PC-3 (cell line): Measurements from ENCODE around the gene GBE1. TPM values are rescaled to one million over a fixed set of nuclear protein-coding genes. Genes with fewer than 3 reads are reported as not detected.
A peak's percentile ranks its signal among the peaks of the same experiment; 100 is the strongest.

Experiments used
- ATAC-seq: fragments of 200-7000 bp; cut with Tn5 transposase; 2 replicates; pipeline ENCODE4 v1.9.1; 2020; ENCODE audit warnings: mild to moderate bottlenecking, moderate library complexity
- BruUV-seq: library from RNA; stranded (reverse); fragments of 400-500 nt; replicated peaks from 2 replicates; lab custom pipeline; 2021; lab: Mats Ljungman, UMichigan
- CTCF ChIA-PET: fragments of 300-600 bp; sonication (Branson Sonifier 250); formaldehyde crosslinking; loops from one replicate; lab custom pipeline; 2022; ENCODE audit warnings: antibody characterized with exemption; lab: Charles Lee
- POLR2A ChIA-PET: fragments of 300-600 bp; sonication (Branson Sonifier 250); formaldehyde crosslinking; loops from one replicate; lab custom pipeline; 2022; ENCODE audit warnings: antibody characterized with exemption; ENCODE audit not compliant: unreplicated experiment; lab: Charles Lee
- DNase-seq: peaks from one replicate; pipeline ENCODE4 v3.0.0-alpha.2; 2015
- H2AFZ ChIP-seq: fragments of 300-600 bp; sonication (generic); 2 replicates; pipeline ENCODE4 v1.6.0; 2016; ENCODE audit warnings: antibody characterized with exemption, low read length
- H3F3A ChIP-seq: fragments of 300-600 bp; sonication (generic); one replicate; pipeline ENCODE4 v1.6.0; 2017; ENCODE audit warnings: antibody characterized with exemption, low read length, control low read depth, mild to moderate bottlenecking; ENCODE audit not compliant: unreplicated experiment
- H3K27ac ChIP-seq: fragments of 300-600 bp; sonication (generic); 2 replicates; pipeline ENCODE4 v1.5.1; 2016; ENCODE audit warnings: mild to moderate bottlenecking, low read length
- H3K27me3 ChIP-seq: fragments of 300-600 bp; sonication (generic); 2 replicates; pipeline ENCODE4 v1.6.1; 2016; ENCODE audit warnings: low read length, mixed read lengths
- H3K36me3 ChIP-seq: fragments of 300-600 bp; sonication (generic); 2 replicates; pipeline ENCODE4 v1.6.1; 2016; ENCODE audit warnings: low read depth, mixed run types, low read length, mixed read lengths
- H3K4me1 ChIP-seq: fragments of 300-600 bp; sonication (generic); 2 replicates; pipeline ENCODE4 v1.5.1; 2016; ENCODE audit warnings: low read length; ENCODE audit not compliant: insufficient read depth
- H3K4me2 ChIP-seq: fragments of 300-600 bp; sonication (generic); 2 replicates; pipeline ENCODE4 v1.6.0; 2016; ENCODE audit warnings: low read length
- H3K4me3 ChIP-seq: fragments of 300-600 bp; sonication (generic); 2 replicates; pipeline ENCODE4 v1.5.1; 2016; ENCODE audit warnings: mild to moderate bottlenecking, low read length, mixed read lengths
- H3K79me2 ChIP-seq: fragments of 300-600 bp; sonication (generic); 2 replicates; pipeline ENCODE4 v1.6.1; 2017; ENCODE audit warnings: low read length, mixed read lengths
- H3K9ac ChIP-seq: fragments of 300-600 bp; sonication (generic); 2 replicates; pipeline ENCODE4 v1.6.0; 2016; ENCODE audit warnings: mild to moderate bottlenecking, low read length
- H3K9me2 ChIP-seq: fragments of 300-600 bp; sonication (generic); replicated peaks from 2 replicates; pipeline ENCODE4 v1.6.1; 2016; ENCODE audit warnings: mixed run types, low read length, mixed read lengths
- H3K9me3 ChIP-seq: fragments of 300-600 bp; sonication (generic); 2 replicates; pipeline ENCODE4 v1.6.1; 2016; ENCODE audit warnings: low read length, mixed read lengths
- H4K20me1 ChIP-seq: fragments of 300-600 bp; sonication (generic); 2 replicates; pipeline ENCODE4 v1.6.1; 2016; ENCODE audit warnings: low read length, mixed read lengths
- CTCF ChIP-seq: fragments of 300-600 bp; sonication (generic); conservative IDR thresholded peaks from 2 replicates; pipeline ENCODE4 v1.5.1; 2017; ENCODE audit warnings: antibody characterized with exemption, low read depth, mild to moderate bottlenecking, low read length
- EZH2 ChIP-seq: fragments of 300-600 bp; sonication (generic); IDR thresholded peaks from one replicate; pipeline ENCODE4 v1.6.1; 2017; ENCODE audit warnings: antibody characterized with exemption, mild to moderate bottlenecking, low read length; ENCODE audit not compliant: unreplicated experiment
- EZH2phosphoT487 ChIP-seq: fragments of 300-600 bp; sonication (generic); IDR thresholded peaks from 2 replicates; pipeline ENCODE4 v1.6.1; 2018; ENCODE audit warnings: mild to moderate bottlenecking, antibody characterized with exemption, low read length, borderline replicate concordance
- intact Hi-C: fragments of 100-400 bp; cut with micrococcal nuclease; formaldehyde crosslinking; loops from 2 replicates; pipeline ENCODE4 v1.9.0; 2023
- total RNA-seq: library from RNA; depleted of rRNA; stranded (reverse); fragments of >200 nt; gene quantifications from 2 replicates; pipeline ENCODE4 v1.2.3, GENCODE V29; 2014

Gene GBE1
- total RNA-seq, 1 experiment from 2014 or later = 57.7 TPM

DNA sequence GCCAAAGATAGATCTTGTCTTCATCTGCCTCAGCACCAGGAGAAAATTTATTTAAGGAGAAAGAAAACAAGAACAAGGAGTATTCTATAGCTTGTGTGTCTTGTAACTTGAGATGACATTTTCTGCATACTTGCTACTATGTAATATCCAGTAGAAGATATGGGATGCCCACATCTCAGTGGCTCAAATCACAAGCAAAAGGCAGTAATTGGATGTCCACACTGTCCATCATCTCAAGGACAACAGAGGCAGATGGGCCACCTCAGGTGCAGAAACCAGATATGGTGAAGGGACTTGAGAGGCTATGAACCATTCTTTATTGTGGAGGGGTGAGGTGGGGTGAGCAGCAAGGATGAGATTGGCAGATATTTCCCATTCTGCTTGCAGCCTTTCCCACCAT is 309.0 kb downstream of the GBE1 start:
- H3K79me2 ChIP-seq = no peaks in the 10 kb centered on the region
- no peak overlapping the region for H2AFZ ChIP-seq
- intact Hi-C loops = no loop called here
- DNase-seq (peak; percentile 51), ATAC-seq (peak; percentile 23; the same call in 1 of the 2 replicates)
- H3K9ac ChIP-seq = no peak overlapping the region
- H3K36me3 ChIP-seq = no peaks in the 10 kb centered on the region
- H3F3A ChIP-seq = peaks cover 4% of the 10 kb centered on the region
- ChIA-PET POLR2A (no interaction called here), CTCF (no interaction called here)
- 0 out of 2 replicates have a peak, but pooled peaks cover 4% of the 10 kb centered on the region for H3K9me2 ChIP-seq
- H4K20me1 ChIP-seq = no peaks in the 10 kb centered on the region
- no TSS peak for BruUV-seq
- no peak overlapping the region for H3K4me3 ChIP-seq
- H3K27me3 ChIP-seq = no peaks in the 10 kb centered on the region
- no peak overlapping the region; the same call in 1 of the 2 replicates for H3K4me2 ChIP-seq
- TF ChIP-seq CTCF (no peak), EZH2 (no peak), EZH2phosphoT487 (no peak)
- H3K9me3 ChIP-seq = no peaks in the 10 kb centered on the region
- H3K4me1 ChIP-seq = peaks cover 26% of the 10 kb centered on the region
- H3K27ac ChIP-seq = no peak overlapping the region

DNA sequence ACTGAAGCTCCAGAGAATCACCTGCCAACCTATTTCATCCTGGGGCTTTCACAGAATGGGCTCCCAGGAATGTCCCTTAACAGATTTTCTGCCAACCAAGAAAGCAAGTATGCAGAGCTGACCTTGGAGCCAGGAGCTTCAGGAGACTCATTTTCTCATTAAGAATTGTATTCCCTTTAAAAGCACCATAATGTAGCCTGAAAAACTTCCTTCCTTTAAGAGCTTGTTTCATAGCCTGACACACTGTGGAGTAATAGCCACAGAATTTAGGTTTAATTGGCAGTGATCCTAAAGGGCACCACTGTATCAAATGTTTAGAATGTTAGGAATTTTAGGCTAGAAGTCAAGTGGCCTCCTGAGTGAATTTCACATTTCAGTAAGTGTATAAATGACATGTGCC is 309.8 kb downstream of the GBE1 start:
- TF ChIP-seq EZH2 (no peak), CTCF (no peak), EZH2phosphoT487 (no peak)
- Histone ChIP-seq H3F3A (peaks cover 4% of the 10 kb centered on the region), H3K36me3 (no peaks in the 10 kb centered on the region), H3K79me2 (no peaks in the 10 kb centered on the region), H3K27ac (peak overlapping the region; percentile 65), H3K27me3 (no peaks in the 10 kb centered on the region), H4K20me1 (no peaks in the 10 kb centered on the region), H3K9me3 (no peaks in the 10 kb centered on the region), H2AFZ (no peak overlapping the region), H3K9ac (no peak overlapping the region), H3K4me1 (peaks cover 26% of the 10 kb centered on the region), H3K4me3 (no peak overlapping the region), H3K4me2 (peak overlapping the region; percentile 33), H3K9me2 (0 out of 2 replicates have a peak, but pooled peaks cover 4% of the 10 kb centered on the region)
- peak; percentile 94 for DNase-seq
- ChIA-PET POLR2A (no interaction called here), CTCF (no interaction called here)
- no TSS peak for BruUV-seq
- ATAC-seq = peak; percentile 91
- intact Hi-C loops = no loop called here

- Histone ChIP-seq H3K36me3 (no peaks in the 10 kb centered on the region), H3K9ac (no peak overlapping the region), H3K27ac (peak overlapping the region; percentile 65), H3K4me1 (peaks cover 26% of the 10 kb centered on the region), H4K20me1 (no peaks in the 10 kb centered on the region), H3K27me3 (no peaks in the 10 kb centered on the region), H3K9me2 (0 out of 2 replicates have a peak, but pooled peaks cover 4% of the 10 kb centered on the region), H3F3A (peaks cover 4% of the 10 kb centered on the region), H3K4me3 (no peak overlapping the region), H3K9me3 (no peaks in the 10 kb centered on the region), H3K4me2 (peak overlapping the region; percentile 33), H2AFZ (no peak overlapping the region), H3K79me2 (no peaks in the 10 kb centered on the region)
- no peak for DNase-seq
- CTCF ChIA-PET = no interaction called here
- no peak for ATAC-seq
- TF ChIP-seq EZH2phosphoT487 = no peak
- TF ChIP-seq CTCF = no peak
- TF ChIP-seq EZH2 = no peak
- intact Hi-C loops = no loop called here
- POLR2A ChIA-PET = no interaction called here
- no TSS peak for BruUV-seq
These were observed 310.3 kb downstream of the GBE1 start for GRCh38 chr3:81451140-81451539.
